Occipital lobe (tissue), 2 donors: ENCODE results near the gene LMTK3. TPM values are rescaled to one million over a fixed set of nuclear protein-coding genes. Genes with fewer than 3 reads are reported as not detected.
"Not testable (repeated sequence)": the region's sequence is repeated elsewhere in the genome, so short reads cannot be mapped to it uniquely, and the experiment has no call there.

ENCODE experiments used
- DNase-seq: peaks from one replicate; lab custom pipeline; 2025; lab: John Stamatoyannopoulos, UW
- total RNA-seq: library from RNA; depleted of rRNA; stranded (reverse); fragments of >200 nt; gene quantifications from one replicate; pipeline ENCODE4 v1.2.3, GENCODE V29; 2014

LMTK3 gene
- total RNA-seq, 1 donor from 2014 or later: 9.5 TPM

DNA sequence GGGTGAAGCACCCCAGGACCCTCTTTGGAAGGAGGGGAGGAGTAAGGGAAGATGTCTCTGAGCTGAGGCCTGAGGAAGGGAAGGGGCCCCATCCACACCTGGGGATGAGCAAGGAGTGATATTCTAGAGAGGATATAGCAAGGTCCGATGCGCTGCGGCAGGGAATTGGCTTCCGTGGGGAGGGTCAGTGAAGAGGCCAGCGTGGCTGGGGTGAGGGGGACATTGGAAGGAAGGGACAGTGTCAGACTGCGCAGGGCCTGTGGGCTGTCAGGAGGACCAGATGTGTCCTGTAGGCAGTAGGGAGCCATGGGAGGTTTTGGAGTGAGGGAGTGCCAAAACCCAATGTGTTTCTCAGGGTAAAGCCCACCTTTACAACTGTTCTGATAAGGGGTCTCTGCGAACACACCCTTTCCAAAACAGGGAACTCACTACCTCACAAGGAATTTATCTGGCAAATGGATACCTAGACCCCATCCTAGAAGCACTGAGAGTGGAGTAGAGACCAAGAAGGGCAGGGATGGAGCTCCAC lies 3.7 kb downstream of the LMTK3 start:
- no peak for DNase-seq

- no peak for DNase-seq
Measured at GRCh38 chr19:48506138-48506733, 5.4 kb downstream of the LMTK3 start.

- DNase-seq: no peak
Measured at GRCh38 chr19:48502350-48503018, 9.2 kb downstream of the LMTK3 start.

DNA sequence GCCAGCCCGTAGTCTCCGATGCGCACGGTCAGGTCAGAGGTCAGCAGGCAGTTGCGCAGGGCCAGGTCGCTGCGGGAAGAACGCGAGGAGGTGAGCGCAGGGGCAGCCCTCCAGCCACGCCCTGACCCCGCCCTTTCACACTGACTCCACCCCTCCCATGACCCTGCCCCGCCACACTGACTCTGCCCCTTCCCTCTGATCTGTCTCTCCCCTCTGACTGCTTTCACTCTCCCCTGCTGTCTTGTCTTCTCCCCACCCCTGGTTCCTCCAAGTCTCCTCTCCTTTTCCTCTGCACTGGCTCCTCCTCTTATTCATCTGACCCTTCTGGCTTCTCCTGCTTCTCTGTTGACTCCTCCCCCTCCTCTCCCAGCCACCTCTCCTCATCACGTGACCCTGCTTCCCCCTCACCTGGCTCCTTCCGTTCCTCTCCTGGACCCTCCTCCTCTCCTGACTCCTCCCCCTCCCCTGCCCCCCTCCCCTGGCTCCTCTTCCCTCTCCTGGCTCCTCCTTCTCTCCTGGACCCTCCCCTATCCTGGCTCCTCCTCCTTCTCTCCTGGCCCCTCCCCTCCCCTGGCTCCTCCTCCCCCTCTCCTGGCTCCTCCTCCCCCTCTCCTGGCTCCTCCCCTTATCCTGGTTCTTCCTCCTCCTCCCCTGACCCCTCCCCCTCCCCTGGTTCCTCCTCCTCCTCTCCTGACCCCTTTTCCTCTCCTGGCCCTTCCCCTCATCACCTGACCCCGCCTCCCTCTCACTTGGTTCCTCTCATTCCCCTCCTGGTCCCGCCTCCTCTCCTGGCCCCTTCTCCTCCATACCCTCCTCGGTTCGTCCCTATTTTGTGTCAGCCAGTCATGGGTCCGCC lies 9.9 kb downstream of the LMTK3 start:
- peak; percentile 30 for DNase-seq

GRCh38 chr19:48500830-48501493 lies 10.7 kb downstream of the LMTK3 start:
- no peak for DNase-seq

GRCh38 chr19:48499316-48500090 lies 12.1 kb downstream of the LMTK3 start:
- no peak for DNase-seq

- DNase-seq: no peak
Measured at GRCh38 chr19:48498595-48499311, 12.9 kb downstream of the LMTK3 start.

- DNase-seq: no peak
Measured at GRCh38 chr19:48497728-48498594, 13.7 kb downstream of the LMTK3 start.

- DNase-seq: no peak
Measured at GRCh38 chr19:48496959-48497727, 14.5 kb downstream of the LMTK3 start.

GRCh38 chr19:48495396-48495795 lies 16.2 kb downstream of the LMTK3 start:
- DNase-seq: no peak

DNA sequence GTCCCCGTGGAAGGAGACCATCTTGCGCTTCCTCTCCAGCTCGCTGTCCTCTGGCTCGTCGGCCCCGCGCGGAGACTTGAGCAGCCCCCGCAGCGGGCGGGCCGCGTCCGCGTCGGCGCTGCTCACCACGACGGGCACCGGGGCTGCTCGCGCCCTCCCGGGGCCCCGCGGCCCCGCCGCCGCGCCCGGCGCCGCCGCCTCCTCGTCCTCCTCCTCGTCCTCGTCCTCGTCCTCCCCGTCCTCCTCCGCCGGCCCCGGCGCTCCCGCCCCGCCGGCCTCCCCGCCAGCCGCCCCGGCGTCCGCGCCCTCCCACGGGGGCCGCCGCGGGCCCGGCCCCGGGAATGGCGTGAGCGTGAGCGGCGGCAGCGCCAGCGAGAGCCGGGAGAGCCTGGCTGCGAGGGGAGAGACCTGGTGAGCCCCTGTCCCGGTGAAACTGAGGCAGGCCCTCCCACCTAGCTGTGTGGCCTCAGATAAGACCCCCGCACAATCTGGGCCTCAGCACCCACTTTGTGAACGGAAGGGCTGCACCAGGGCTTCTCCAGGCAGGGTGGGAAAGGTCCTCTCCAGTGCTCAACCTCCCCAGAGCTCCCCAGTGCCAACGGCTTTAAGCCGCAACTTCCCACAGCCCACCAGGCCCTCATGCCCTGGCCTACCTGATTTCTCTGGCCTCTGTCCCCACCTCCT lies 17.8 kb downstream of the LMTK3 start:
- DNase-seq: no peak

DNA sequence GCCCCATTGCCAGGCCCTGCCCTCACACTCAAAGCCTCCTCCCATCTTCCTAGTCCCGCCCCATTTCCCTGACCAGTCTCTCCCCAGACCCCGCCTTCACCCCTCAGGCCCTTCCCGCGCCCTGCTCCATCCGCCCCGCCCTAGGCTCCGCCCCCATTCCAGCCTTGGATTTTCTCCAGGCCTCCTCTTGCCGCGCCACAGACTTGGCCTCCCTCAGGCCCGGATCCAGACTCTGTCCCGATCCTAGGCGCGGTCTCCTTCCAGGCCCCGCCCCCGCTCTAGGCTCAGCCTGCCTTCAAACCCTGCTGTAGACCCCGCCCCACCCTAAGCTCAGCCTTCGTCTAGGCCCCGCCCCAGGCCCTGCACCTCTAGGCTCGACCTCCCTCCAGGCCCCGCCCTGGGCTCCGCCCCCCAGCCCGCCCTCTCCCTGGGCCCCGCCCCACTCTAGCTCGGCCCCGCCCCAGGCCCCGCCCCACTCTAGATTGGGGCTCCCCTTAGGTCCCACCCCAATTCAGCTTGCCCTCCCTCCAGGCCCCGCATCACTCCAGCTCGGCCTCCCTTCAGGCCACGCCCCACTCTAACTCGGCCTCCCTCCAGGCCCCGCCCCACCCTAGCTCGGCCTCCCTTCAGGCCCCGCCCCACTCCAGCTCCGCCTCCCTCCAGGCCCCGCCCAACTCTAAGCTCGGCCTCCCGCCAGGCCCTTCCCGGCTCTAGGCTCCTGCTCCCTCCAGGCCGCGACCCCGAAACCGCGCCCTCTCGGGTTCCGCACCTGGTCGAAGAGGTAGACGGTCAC lies 18.5 kb downstream of the LMTK3 start:
- DNase-seq: peak; percentile 85

GRCh38 chr19:48491793-48492123 lies 19.9 kb downstream of the LMTK3 start:
- DNase-seq: no peak

DNA sequence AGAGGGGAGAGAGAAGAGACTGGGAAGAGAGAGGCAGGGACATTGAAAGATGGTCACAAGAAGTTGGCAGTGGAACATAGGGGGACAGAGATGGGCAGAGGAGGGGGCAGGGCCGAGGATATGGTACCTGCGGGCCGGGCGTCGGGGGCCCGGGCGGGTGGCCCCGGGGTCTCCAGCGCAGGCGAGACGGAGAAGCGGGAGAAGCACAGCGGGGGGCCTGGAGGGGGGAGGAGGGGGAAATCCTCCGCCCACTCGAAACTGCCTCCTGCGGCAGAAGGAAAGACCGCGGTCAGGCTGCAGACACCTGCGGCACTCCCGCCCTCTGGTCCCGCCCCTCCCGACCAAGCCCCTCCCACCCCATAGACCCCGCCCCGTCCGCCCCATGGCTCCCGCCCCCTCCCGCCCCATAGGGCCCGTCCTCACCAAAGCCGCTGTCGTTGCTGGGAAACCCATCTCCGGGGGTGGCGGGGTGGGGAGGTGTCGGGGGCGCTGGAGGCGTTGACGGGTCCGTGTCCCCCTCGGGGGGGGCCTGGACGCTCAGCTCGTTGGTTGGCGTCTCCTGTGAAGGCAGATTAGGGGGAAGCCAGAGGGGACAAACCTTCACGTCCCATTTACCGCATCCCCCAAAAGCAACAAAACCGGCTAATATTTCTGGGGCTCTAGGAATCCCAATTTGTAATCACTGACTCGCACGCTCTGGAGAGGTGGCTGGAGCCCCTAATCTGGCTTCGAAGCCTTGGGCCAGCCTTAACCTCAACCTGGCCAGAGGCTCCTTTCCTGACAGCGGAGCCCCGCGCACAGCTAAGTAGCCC lies 20.4 kb downstream of the LMTK3 start:
- DNase-seq: no peak

DNA sequence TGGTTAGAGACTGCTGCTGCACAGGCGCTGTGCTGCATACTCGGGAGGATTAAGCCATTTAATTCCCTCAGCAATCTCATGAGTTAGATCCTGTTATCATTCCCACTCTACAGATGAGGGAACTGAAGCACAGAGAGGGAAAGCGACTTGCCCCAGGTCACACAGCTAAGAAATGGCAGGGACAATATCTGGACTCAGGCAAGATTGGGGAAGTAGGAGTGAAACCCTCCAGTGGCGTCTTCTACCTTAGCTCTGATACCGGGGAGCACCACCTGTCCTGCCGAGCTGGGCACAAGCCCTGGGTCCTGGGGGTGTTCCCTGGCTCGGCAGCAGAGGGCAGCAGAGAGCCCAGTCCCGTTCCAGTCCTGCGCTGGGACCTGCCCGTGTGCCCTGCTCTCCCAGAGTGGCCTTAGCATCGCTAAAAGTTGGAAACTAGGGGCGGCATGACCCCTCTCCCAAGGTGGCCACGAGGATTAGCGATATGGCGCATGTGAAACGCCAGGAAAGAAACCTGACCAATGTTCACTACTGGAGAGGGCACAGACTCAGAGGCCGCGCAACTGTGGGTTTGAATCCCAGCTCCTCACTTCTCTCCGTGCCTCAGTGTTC lies 21.9 kb downstream of the LMTK3 start:
- peak; percentile 20 for DNase-seq

DNA sequence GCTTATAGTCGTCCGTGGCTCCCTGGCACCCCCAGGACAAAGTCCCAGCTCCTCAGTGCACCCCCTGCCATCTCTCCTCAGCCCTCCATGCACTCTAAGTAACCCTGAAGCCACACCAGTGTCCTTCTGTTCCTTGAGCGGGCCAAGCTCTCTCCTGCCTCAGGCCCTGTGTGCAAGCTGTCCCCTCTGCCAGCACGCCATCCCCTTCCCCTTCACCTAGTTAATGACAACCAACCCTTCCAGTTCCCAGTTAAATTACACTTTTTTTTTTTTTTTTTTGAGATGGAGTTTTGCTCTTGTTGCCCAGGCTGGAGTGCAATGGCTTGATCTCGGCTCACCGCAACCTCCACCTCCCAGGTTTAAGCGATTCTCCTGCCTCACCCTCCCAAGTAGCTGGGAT lies 23.2 kb downstream of the LMTK3 start:
- DNase-seq: not testable (repeated sequence)
